NCI-H526 treated with DMSO at 0.1 percent for 48 hours (cell line): Measurements from ENCODE around the gene CCNQ.

Experiments
- DNase-seq: peaks from one replicate; lab custom pipeline; 2025; lab: John Stamatoyannopoulos, UW

CCNQ gene

DNA sequence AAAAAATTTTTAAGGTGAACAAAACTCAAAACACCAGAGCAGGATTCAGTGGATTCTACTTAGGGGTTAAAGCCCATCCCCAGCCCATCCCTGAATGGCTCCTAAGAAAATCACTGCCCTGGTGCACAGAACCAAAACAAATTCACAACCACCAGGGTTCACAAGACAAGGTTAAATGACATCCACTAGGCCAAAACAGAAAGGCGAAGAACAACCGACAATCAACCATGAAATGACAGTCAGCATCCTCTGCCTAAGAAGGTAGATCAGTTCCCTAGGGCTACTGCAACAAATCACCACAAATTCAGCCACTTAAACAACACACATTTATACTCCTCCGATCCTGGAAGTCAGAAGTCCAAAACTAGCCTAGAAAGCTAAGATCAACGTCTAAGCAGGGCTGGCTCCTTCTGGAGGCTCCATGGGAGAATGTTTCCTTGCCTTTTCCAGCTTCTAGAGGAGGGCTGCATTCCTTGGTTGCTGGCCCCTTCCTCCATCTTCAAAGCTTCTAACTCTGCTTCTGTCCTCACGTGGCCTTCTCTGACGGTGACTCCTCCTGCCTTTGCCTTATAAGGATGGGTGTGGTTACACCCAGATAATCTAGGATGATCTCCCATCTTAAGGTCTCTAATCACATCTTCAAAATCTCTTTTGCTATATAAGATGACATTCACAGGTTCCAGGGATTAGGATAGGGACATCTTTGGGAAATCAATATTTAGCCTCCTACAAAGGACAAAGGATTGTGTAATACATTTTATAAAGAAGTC is 1.8 kb downstream of the CCNQ start:
- no peak for DNase-seq

DNA sequence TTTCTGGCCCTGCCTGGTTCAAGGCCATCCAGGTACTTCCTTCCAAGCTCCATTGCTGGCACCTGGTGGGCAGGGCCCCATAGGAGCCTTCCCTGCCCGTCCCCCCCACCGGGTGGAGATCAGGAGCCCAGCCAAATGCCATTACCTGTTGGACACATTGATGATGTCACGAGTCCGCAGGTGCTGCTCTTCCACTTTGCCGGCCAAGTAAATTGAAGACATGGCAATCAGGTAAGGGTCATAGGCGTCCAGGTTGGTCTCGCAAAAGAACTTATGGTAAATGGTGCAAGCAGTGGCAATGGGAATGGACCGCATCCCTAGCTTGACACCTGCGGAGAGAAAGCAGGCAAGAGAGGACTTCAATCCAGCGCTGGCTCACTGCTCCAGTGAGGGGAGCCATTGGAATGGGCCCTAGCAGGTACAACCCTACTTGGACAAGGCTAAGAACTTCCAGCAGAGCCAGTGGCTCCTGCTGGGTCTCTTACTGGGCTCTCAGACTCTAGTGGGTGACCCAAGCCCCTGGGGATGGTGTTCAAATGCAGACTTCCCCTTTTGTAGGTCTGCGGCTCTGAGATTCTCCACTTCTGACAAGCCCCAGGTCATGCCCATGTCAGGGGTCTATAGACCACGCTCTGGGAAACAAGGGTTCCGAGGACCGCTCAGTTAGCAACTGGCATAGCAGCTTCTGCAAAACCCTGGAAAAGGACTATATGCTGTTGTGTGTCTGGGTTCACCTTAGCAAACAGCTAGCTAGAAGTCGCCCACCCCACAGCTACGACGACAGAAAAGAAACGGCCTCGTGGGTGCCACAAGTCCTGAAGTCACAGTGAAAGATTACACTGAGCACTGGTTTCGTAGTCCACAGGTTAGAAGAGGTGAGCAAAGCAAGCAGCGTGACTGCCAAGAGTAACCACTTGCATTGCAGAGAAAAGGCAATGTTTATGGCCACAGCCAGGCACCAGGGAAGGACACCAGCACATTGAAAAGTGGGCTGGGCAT is 2.8 kb downstream of the CCNQ start:
- DNase-seq = no peak

DNA sequence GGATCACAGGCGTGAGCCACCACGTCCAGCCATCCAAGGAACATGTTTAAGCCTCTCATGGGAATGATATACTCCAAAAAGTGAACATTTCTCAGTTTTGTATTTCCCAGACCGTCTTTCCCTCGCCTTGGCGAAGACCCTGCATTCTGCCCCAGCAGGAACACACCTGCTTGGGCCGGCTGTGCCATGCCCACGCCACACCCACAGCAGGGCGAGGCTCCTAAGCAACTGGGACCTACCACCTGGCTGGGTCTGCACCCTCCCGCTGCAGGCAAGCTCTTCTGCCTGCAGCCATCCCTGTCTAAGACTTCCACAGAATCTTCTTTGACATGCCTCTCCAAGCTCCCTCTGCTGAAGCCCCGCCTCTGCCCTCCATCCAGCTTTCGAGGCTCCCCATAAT is 3.6 kb downstream of the CCNQ start:
- no peak for DNase-seq

DNA sequence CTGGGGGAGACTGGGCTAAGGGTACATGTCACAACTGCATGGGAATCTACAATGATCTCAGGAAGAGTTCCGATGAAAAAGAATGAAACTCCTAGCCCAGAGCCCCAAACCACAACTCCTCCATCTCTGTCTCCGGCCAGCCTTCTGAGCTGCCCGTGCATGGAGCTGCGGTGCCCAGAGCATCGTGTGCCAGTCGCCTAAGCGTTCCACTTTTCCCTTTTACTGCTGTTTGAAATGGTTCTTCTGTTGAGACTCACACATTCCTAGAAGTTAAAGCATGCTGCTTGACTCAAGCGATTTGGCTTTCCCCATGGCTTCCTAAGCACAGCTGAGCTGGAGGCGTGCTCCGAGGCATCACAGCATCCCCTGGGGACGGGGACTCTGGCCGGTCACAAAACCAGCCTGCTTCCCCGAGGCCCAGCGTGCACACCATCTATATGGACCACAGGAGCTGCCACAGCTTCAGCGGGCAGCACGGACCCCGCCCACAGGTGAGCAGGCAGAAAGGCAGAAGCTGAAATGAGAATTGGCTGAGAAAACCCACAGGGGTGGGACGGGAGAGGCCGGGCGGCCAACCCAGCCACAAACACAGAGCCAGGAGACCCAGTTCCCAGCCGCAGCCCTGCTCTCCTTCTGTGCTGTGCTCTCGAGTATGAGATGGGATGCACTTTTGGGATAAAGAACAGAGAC is 5.0 kb downstream of the CCNQ start:
- DNase-seq = no peak

DNA sequence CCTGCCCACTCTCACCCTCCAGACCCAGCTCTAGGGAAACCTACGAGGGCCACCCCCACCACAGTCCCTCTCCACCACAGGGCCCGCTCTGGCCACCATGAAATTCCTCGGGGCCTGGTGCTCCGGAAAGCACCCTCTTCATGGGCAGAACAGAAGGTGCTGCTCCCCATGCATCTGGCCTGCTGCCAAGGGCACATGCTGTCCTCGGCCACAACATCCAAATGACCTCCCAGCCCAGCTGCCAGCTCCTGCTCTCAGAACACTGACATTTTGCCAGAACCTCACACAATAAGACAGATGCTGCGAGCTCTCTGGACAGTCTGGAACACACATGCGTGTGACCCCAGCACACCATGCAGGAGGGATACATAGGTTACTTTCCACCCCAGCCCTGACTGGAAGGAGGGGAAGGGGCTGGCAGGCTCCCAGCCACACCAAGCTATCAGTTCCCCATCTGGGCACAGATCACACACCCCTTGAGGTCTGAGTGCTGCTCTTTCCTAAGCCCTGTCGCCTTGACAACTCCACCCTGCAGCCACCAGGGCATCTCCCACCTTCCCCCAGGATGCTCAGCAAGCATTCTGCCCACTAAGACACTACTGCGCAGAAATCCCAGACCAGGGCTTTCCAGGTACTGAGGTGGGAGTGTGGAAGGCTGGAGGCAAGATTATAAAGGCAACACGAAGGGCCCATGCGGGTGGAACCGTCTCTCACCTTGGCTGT is 5.8 kb downstream of the CCNQ start:
- DNase-seq = no peak

DNA sequence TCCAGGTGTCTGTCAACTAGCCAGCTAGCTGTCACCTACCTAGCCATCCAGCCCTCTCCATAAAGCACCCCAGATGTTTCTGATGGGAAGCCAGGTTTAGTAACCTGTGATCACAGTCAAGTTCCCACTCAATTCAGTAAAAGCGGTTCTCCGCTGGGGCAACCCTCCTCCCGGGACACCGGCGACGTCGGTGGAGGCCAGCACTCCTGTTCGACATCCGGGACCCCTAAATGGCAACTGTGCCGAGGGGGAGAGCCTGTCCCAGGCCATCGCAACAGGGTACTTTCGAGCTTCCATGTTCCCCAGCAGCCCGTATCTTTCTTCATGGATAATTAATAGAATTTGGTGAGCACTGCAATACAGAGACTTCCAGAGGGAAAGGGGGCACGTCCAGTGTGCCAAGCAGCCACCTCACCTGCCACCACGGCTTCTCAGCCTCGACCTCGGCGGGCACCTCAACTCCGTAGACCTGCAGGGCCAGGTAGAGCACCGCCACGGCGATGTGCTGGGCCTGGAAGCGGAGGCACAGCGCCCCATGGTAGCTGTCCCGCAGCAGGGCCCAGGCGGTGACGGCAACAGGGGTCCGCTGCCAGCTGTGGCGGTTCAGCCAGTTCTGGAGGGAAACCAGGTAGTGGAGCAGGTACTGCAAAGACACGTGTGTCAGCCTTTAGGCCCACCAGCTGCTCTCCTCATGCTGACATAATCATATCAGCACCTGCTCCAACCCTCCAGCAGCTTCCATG is 6.7 kb downstream of the CCNQ start:
- DNase-seq = no peak

DNA sequence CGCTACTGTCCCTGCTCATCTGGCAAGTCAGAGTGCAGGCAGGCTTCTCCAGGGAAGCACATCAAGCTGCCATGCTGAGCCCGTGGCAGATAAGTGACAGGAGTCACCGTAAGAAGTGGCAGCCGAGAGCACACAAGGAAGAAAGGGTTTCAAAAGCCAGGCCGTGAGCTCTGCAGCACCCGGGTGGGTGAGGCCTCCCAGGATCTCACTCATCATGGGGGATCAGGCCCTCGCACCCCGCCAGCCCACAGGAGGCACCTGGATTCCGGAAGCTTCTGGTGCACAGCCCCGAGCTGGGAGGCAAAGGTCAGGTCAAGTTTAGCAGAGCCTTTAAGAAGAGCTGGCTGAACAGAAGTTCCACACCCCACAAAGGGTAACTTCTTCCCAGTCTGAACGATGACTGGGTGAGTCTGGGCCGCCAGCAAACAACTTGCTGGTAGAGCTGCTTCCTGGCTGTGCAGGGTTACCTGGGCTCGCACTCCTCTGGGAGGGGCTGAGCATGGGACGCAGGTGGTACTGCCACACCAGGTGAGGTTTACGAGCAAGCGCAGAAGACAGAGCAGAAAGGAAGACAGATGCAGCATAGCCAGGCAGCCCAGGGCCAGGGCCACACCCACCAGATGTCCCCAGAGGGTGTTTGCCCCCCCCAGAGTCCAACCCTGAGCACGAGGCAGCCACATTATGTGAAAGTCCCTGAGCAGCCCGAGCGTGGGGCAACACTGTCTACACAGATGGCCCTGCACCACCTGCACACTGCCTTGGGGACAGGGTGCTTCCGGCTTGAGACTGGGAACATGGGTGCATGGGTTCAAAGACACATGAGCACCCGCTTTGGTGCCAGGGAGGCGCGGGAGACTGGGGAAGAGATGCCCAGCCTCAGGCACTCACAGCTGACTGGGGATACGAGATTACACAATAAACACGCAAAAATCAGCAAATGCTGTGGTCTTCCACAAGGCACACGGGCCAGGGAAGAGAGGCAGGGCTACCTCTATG is 7.7 kb downstream of the CCNQ start:
- no peak for DNase-seq

DNA sequence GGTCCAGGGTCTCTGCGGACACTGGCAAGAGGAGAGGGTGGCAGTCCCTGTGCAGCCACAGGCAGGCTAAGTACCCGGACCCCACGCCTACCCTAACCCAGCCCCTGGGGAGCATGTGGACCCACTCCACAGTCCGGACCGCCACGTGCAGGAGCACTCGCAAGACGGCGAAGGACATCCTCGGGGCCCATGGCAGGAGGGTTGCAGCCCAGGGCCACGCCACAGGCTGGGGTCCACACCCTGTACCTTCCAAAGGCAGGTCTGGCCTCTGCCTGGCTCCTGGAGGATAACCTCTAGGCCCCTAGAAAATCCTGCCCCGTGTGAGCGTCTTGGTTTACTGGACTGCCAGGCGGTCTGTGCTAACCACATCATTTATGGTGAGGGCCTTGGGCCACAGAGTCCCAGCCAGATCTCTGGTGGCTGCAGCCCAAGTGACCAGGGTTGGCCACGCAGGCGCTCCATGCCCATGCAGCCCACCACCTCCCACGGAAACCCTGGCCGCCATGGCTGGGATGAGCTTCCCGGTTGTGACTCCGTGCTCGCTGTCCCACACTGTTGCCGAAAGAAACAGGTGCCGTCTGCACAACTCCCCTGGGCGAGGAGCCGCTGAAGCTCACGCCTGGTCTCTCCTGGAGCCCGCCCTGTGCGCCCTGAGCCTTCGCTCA is 10.0 kb downstream of the CCNQ start:
- DNase-seq = no peak

DNA sequence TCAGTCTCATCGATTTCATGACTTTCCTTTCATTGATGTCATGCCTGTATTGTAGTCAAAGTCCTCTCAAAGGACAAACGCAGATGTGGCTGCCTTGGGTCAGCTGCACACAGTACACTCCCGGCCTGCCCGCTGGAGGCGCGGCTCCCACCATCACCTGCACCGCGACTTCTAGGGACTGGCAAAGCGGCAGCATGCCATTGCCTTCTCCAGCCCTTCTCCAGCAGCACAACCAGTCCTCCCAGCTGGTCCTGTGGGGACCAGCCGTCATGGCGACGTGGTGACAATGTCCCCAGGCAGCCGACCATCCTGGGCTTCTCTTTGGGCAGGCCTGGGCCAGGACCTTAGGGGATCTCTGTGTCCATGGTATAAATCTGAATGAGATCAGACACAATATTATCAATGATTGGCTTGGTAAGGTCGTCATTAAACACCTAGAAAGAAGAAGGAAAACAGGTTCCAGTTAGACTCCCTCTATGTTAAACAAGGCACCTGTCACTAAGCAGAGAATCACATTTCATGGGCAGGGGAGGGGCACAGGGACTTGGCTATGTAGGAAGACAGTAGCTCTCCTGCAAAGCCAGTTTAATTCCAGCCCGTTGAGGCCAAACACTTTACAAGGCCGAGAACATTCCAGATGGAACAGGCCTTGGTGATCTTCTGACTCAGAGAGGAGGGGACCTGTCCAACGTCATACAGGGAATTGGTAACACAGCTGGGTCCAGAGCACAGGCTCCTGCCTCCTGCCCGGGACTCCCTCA is 10.7 kb downstream of the CCNQ start:
- no peak for DNase-seq

DNA sequence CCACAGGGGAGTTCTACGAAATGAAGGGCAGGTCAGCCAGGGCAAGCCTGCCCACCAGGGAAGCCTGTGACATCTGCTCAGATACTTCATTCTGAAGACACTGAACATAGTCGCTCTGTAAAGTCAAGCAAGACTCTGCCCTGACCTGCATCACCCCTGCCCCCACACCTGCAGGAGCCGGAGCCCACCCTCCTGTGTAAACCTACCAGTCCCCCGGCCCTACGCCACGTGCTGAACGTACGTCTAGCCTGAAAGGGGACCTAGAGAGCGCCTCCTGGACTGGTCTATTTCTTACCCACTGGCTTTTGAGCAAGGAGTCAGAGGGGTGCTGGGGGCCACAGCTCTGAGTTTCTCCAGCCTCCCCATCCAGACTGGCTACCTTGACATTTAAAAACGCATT is 11.6 kb downstream of the CCNQ start:
- no peak for DNase-seq

DNA sequence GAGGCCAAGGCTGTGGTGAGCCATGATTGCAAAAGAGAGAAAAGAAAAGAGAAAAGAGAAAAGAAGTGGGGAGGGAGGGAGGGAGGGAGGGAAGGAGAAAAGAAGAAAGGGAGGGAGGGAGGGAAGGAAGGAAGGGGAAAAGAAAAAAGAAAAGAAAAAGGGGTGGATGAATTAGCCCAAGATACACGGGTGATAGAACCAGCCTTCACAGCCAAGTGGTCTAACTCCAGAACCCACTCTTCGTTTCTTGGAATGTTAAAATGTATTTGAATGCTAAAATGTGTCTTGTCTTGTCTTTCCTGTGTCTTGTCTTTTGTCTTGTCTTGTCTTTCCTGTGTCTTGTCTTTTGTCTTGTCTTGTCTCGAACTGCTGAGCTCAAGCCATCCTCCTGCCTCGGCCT is 13.1 kb downstream of the CCNQ start:
- no peak for DNase-seq

DNA sequence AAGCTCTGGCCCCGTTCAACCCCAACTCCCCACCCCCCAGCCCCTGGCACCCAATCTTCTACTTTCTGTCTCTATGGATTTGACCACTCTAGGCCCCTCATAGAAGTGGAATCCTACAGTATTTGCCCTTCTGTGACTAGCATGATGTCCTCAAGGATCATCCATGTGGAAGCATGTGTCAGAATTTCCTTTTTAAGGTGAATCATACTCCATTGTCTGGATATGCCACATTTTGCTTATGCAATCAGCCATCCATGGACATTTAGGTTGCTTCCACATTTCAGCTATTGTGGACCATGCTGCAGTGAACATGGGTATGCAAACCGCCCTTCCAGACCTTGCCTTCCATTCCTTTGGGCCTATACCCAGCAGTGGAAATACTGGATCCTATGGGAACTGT is 15.5 kb downstream of the CCNQ start:
- DNase-seq = no peak

DNA sequence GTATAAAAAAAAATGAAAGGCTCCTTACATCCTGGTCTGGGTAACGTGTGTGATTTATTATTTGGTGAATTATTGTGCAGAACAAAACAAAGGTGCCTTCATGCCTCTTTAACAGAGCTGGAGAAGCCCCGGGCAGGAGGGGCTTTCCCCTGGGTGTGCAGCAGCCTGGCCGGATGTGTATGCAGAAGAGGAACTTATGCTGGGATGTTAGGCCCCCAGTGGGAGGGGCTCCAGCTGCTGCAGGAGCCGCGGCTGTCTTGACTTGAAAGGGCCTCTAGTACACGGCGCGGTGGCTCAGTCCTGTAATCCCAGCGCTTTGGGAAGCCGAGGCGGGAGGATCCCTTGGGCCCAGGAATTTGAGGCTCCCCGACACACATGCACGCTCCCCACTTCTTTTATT is 16.0 kb downstream of the CCNQ start:
- DNase-seq = peak; percentile 13

DNA sequence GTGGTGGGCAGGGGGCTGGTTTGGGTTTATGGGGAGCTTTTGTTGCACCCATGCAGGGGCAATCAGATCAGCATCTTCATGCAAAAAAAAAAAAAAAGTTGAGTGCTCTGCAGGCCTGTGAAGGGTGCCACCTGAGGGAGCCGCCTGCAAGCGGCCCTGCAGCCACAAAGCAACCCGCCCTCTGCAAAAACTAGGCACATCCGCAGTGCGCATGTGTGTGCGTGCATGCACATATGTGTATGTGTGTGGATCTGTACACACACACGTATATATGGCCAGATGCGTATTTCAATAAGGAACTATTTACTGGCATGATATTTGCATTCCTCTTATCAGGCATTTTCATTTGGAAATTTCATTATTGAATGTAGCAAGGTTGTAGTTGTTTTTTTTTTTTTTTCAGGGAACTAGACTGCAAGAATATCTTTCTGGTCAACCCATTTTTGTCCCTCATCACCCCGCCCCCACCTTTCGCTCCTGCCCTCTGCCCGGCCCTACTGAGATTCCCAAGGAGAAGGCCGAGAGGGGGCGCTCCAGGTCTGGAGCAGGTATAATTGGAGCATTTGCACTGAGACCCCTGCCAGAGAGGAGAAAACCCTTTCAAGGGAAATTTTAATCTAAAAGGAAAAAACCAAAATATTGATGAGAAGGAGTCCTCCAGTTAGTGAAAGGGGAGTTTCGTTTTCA is 18.1 kb downstream of the CCNQ start:
- no peak for DNase-seq

DNA sequence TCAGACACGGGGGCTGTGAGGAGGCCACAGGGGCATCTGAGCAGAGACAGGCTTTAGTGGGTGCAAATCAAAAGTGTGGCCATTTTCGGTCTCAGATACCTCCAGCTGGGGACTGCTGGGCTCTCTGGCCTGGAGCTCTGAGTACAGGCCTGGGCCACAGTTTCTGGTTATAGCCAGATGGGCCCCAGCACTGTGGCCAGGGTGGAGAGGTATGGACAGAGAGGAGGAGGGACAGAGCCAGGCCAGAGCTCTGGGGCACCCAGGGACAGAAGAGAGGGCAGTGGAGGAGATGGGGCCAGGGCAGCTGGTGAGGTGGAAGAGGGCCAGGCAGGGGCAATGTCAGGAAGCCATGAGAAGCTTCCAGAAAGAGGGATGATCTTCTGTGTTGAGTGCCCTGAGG is 20.1 kb downstream of the CCNQ start:
- no peak for DNase-seq

DNA sequence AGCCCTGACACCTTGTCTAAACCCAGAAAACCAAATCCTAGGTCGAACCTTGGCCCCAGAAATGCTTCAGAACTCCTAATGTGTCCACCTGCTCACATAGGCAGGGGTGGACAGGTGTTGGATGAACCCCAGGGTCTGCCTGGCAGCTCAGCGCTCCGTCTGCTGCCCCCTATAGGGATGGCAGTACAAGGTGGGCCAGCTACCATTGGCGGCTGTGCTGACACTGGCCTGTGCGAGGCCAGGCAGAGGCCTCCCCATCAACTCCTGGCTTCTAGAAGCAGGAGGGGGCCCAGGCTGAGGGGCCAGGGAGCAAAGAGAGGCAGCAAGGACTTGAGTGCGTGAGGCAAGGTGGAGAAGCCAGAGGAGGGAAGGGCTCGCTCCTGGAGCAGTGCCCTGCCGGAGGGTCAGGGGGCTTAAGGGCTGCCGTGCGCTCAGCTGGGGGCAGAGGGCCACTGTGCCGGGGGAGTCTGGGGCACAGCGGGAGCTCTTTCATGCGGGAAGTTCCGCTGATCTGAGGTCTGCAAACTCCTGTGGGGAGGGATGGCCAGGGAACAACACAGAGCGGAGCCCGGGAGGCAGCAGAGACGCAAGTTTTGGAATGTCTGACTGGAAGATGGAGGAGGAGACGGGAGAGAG is 20.6 kb downstream of the CCNQ start:
- no peak for DNase-seq

DNA sequence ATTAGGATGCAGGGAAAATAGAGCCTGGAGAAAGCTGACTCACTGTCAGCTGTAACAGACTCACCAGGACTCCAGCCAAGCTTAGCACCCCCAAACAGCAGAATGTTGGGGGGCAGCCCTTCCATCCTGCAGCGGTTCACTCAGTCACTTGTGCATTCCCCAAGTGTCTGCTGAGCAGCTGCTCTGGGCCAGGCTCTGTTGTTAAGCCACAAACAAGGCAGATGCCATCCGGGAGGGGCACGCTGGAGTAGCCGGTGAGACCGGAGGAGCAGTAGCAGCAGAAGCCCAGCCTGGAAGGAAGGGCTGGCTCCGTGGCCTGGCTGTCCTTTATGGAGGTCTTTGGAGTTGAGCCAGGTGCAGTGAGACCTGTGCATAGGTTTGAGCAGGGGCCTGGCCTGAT is 22.0 kb downstream of the CCNQ start:
- no peak for DNase-seq
